HEK293T (cell line): ENCODE results near the gene PDILT.

Experiments
- ARNT ChIP-seq: fragments of 450-650 bp; IDR thresholded peaks from 2 replicates; pipeline ENCODE4 v1.6.1; 2017; ENCODE audit warnings: mild to moderate bottlenecking
- BHLHE40 ChIP-seq: fragments of 450-650 bp; IDR thresholded peaks from 2 replicates; pipeline ENCODE4 v1.6.1; 2016; ENCODE audit warnings: mild to moderate bottlenecking, moderate library complexity, borderline replicate concordance
- ELF4 ChIP-seq: fragments of 450-650 bp; IDR thresholded peaks from 2 replicates; pipeline ENCODE4 v1.6.1; 2017; ENCODE audit warnings: antibody characterized with exemption
- NFRKB ChIP-seq: fragments of 450-650 bp; IDR thresholded peaks from 2 replicates; pipeline ENCODE4 v1.6.1; 2016; ENCODE audit warnings: mild to moderate bottlenecking, moderate library complexity
- SP1 ChIP-seq: fragments of 450-650 bp; IDR thresholded peaks from 2 replicates; pipeline ENCODE4 v1.6.1; 2017
- TARDBP ChIP-seq: fragments of 450-650 bp; IDR thresholded peaks from 2 replicates; pipeline ENCODE4 v1.6.1; 2016

DNA sequence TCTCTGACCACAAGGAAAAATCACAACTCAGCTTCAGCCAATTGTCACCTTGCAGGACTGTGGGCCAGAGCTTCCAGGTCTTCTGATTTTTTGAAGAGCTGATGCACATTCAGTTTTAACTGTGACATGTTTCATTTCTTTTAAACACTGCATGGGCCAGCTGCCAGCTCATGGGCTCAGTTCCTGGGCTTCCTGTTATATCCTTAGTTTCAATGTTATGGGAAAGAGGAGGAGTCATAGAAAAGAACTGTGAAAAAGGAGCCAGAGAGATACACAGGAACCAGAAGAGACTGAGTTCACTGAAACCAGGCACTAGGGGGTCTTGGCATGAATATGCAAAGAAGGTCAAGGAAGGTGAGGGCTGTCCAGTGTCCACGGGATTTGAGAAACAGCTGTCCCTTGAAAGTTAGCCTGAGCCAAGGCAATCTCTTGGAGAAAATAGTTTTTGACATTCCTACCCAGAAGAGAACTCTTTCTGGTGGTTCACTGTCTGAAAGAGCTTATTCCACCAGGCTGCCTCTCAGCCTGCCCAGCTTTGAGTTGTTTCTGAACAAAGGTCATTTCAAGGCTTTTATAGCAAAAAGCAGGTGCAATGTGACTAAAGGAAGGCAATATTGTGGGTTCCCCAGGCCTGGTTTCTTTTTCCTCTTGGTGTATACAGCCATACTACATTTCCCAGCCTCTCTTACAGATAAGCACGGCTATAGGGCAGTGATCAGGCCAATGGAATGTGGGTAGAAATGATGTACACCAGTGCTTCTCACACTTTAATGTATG is 10.5 kb downstream of the PDILT start:
- TF ChIP-seq NFRKB (no peak), SP1 (no peak), ARNT (no peak), TARDBP (no peak), ELF4 (no peak), BHLHE40 (no peak)
